B cell (primary cell): ENCODE measurements around the gene ARIH2. TPM values are rescaled to one million over a fixed set of nuclear protein-coding genes. Genes with fewer than 3 reads are reported as not detected.

ENCODE experiments used
- ATAC-seq: fragments of 200-7000 bp; cut with Tn5 transposase; one replicate; pipeline ENCODE4 v1.10.0; 2021; ENCODE audit warnings: low read depth, mild to moderate bottlenecking, moderate number of reproducible peaks, moderate library complexity
- CTCF ChIA-PET: fragments of 350-600 bp; sonication (Branson Sonifier 250); formaldehyde crosslinking; loops from one replicate; lab custom pipeline; 2021; ENCODE audit warnings: antibody characterized with exemption, inconsistent platforms; lab: Charles Lee
- POLR2A ChIA-PET: fragments of 350-600 bp; sonication (Branson Sonifier 250); formaldehyde crosslinking; loops from one replicate; lab custom pipeline; 2021; ENCODE audit warnings: antibody characterized with exemption; lab: Charles Lee
- DNase-seq: peaks from one replicate; pipeline ENCODE4 v3.0.0; 2013
- H2AFZ ChIP-seq: 2 replicates; pipeline ENCODE4 v1.6.1; 2012; ENCODE audit warnings: mild to moderate bottlenecking, low read depth, low read length; ENCODE audit not compliant: insufficient read depth, poor library complexity, severe bottlenecking
- H3K27ac ChIP-seq, 2 donors: 1 replicate in 1 of 2; 2 replicates in 1 of 2; pipeline ENCODE4 v1.5.1; 2012 to 2013; ENCODE audit warnings: low read length in 2 of 2, mild to moderate bottlenecking in 2 of 2, moderate library complexity in 1 of 2
- H3K27me3 ChIP-seq, 4 experiments: fragments of 200-600 bp in 1 of 4; sonication (generic) in 1 of 4; replicated peaks in 1 of 4; 1 replicate in 2 of 4; 2 replicates in 2 of 4; pipeline versions ENCODE4 v1.6.1 to v1.7.0; 2013 to 2016; ENCODE audit warnings: low read length in 3 of 4, mild to moderate bottlenecking in 2 of 4, mixed read lengths in 1 of 4, moderate library complexity in 1 of 4; ENCODE audit not compliant: insufficient read depth in 4 of 4, control insufficient read depth in 3 of 4; ENCODE audit errors: control extremely low read depth in 1 of 4
- H3K36me3 ChIP-seq, 2 experiments: replicated peaks in 1 of 2; 1 replicate in 1 of 2; 2 replicates in 1 of 2; pipeline versions ENCODE4 v1.6.1 to v1.7.1; 2013; ENCODE audit warnings: low read length in 1 of 2; ENCODE audit not compliant: insufficient read depth in 2 of 2, control insufficient read depth in 1 of 2; ENCODE audit errors: control extremely low read depth in 1 of 2, extremely low read depth in 1 of 2
- H3K4me1 ChIP-seq, 2 donors: fragments of 200-600 bp in 1 of 2; sonication (generic) in 1 of 2; 1 replicate in 1 of 2; 2 replicates in 1 of 2; pipeline versions ENCODE4 v1.5.1 to v1.6.1; 2013 to 2017; ENCODE audit warnings: low read length in 2 of 2; ENCODE audit not compliant: control insufficient read depth in 2 of 2, insufficient read depth in 2 of 2
- H3K4me2 ChIP-seq: replicated peaks from 2 replicates; pipeline ENCODE3; 2012; ENCODE audit warnings: mild to moderate bottlenecking, low read depth, low read length; ENCODE audit not compliant: poor library complexity, severe bottlenecking
- H3K4me3 ChIP-seq, 5 experiments: fragments of 200-600 bp in 1 of 5; sonication (generic) in 1 of 5; 1 replicate in 3 of 5; 2 replicates in 2 of 5; pipeline versions ENCODE4 v1.5.1 to v1.7.0; 2011 to 2016; ENCODE audit warnings: low read length in 4 of 5, mild to moderate bottlenecking in 4 of 5, low read depth in 2 of 5, control low read depth in 1 of 5, moderate library complexity in 1 of 5; ENCODE audit not compliant: insufficient read depth in 1 of 5; ENCODE audit errors: control extremely low read depth in 1 of 5, extremely low read depth in 1 of 5
- H3K79me2 ChIP-seq: fragments of 200-600 bp; sonication (generic); one replicate; pipeline ENCODE4 v1.6.0; 2016; ENCODE audit warnings: low read length; ENCODE audit not compliant: control insufficient read depth, insufficient read depth
- H3K9ac ChIP-seq: fragments of 200-600 bp; sonication (generic); 2 replicates; pipeline ENCODE4 v1.6.1; 2017; ENCODE audit warnings: mild to moderate bottlenecking, low read length, moderate library complexity
- H3K9me3 ChIP-seq, 3 donors: one replicate each; pipeline versions ENCODE4 v1.6.1 to v1.7.1; 2013; ENCODE audit warnings: low read length in 2 of 3; ENCODE audit not compliant: control insufficient read depth in 2 of 3, insufficient read depth in 1 of 3; ENCODE audit errors: control extremely low read depth in 1 of 3
- H4K20me1 ChIP-seq: 2 replicates; pipeline ENCODE4 v1.6.0; 2012; ENCODE audit warnings: mild to moderate bottlenecking, low read length; ENCODE audit not compliant: insufficient read depth, control insufficient read depth, poor library complexity, severe bottlenecking
- H3K27ac Mint-ChIP-seq: one replicate; pipeline ENCODE4 v1.8.0; 2021; ENCODE audit warnings: mixed read lengths
- H3K27me3 Mint-ChIP-seq: one replicate; pipeline ENCODE4 v1.8.0; 2021; ENCODE audit warnings: mixed read lengths
- H3K4me1 Mint-ChIP-seq: one replicate; pipeline ENCODE4 v1.8.0; 2021; ENCODE audit warnings: mixed read lengths
- H3K4me3 Mint-ChIP-seq: one replicate; pipeline ENCODE4 v1.8.0; 2021; ENCODE audit warnings: mixed read lengths
- H3K9me3 Mint-ChIP-seq: one replicate; pipeline ENCODE4 v1.8.0; 2022; ENCODE audit warnings: mixed read lengths; ENCODE audit not compliant: insufficient read depth
- CTCF ChIP-seq: fragments of 200-600 bp; IDR thresholded peaks from one replicate; pipeline ENCODE4 v1.8.0; 2022; ENCODE audit warnings: antibody characterized with exemption, mild to moderate bottlenecking
- EZH2 ChIP-seq: IDR thresholded peaks from 2 replicates; pipeline ENCODE4 v1.6.1; 2012; ENCODE audit warnings: borderline replicate concordance, low read depth, mild to moderate bottlenecking, moderate library complexity, low read length; ENCODE audit not compliant: insufficient read depth, poor library complexity, severe bottlenecking
- WGBS: methylation state at CpG from one replicate; pipeline ENCODE4 v1.1.5; 2013; ENCODE audit warnings: missing lambda C conversion rate; ENCODE audit not compliant: insufficient coverage; 5-methylcytosine and 5-hydroxymethylcytosine counted together
- intact Hi-C: fragments of 100-400 bp; cut with micrococcal nuclease; formaldehyde crosslinking; loops from one replicate; pipeline ENCODE4 v1.10.0; 2022
- polyA plus RNA-seq: library from polyadenylated mRNA; depleted of rRNA; stranded (reverse); fragments of >200 nt; gene quantifications from 2 replicates; pipeline ENCODE4 v1.2.3, GENCODE V29; 2012
- total RNA-seq, 2 donors: library from RNA; stranded (reverse); fragments of 120-200 nt in 1 of 2; gene quantifications; 1 replicate in 1 of 2; 2 replicates in 1 of 2; pipeline versions ENCODE4 v1.2.3 to v1.2.4, GENCODE V29; 2013 to 2022

Gene ARIH2
- total and polyA plus RNA-seq, 2 donors (not counting 1 experiment from before 2014, with no cell fraction given): 114 to 148 TPM

GRCh38 chr3:48957006-48957705 lies 38.5 kb downstream of the ARIH2 start:
- DNase-seq: no peak
- H3K27ac Mint-ChIP-seq: peak overlapping the region; percentile 34
- Histone ChIP-seq H3K4me1 (no peaks in the 10 kb centered on the region), H3K9ac (no peak overlapping the region), H4K20me1 (peaks cover 12% of the 10 kb centered on the region), H3K4me2 (no peak overlapping the region), H3K36me3 (peaks cover 5 to 31% of the 10 kb centered on the region in 2 experiments), H3K27ac (no peak overlapping the region), H3K79me2 (peaks cover 35% of the 10 kb centered on the region), H3K27me3 (no peaks in the 10 kb centered on the region), H2AFZ (no peak overlapping the region), H3K4me3 (no peak overlapping the region), H3K9me3 (no peaks in the 10 kb centered on the region)
- peaks cover 9% of the 10 kb centered on the region for H3K4me1 Mint-ChIP-seq
- H3K27me3 Mint-ChIP-seq: no peaks in the 10 kb centered on the region
- WGBS: 100% methylated on average over 1 of the region's 2 CpGs
- no peaks in the 10 kb centered on the region for H3K9me3 Mint-ChIP-seq
- ChIA-PET CTCF (no interaction called here), POLR2A (no interaction called here)
- ATAC-seq: no peak
- no peak for TF ChIP-seq EZH2
- TF ChIP-seq CTCF: no peak
- no peak overlapping the region for H3K4me3 Mint-ChIP-seq
- intact Hi-C loops: no loop called here

GRCh38 chr3:48960841-48961413 lies 42.3 kb downstream of the ARIH2 start:
- Histone ChIP-seq H3K4me3 (no peak overlapping the region), H4K20me1 (peaks cover 6% of the 10 kb centered on the region), H3K9ac (no peak overlapping the region), H3K79me2 (peaks cover 18% of the 10 kb centered on the region), H3K4me1 (no peaks in the 10 kb centered on the region), H3K27me3 (no peaks in the 10 kb centered on the region), H3K36me3 (peaks cover 13 to 25% of the 10 kb centered on the region in 2 experiments), H2AFZ (no peak overlapping the region), H3K27ac (peak overlapping the region in 1 of 2 donors; percentile 25), H3K9me3 (no peaks in the 10 kb centered on the region), H3K4me2 (no peak overlapping the region)
- CTCF ChIA-PET: interaction anchor here (0.7 to 1.2 kb wide), 4 partner anchors 9 to 31 kb away, joined by 3 to 4 read pairs (median 4); no protein-coding TSS in a partner anchor
- no peak for DNase-seq
- H3K27me3 Mint-ChIP-seq: no peaks in the 10 kb centered on the region
- TF ChIP-seq EZH2: no peak
- TF ChIP-seq CTCF: no peak
- 27% methylated on average over 2 of the region's 4 CpGs for WGBS
- H3K4me3 Mint-ChIP-seq: no peak overlapping the region
- intact Hi-C loops: no loop called here
- ATAC-seq: no peak
- POLR2A ChIA-PET: no interaction called here
- H3K27ac Mint-ChIP-seq: peak overlapping the region; percentile 61
- no peaks in the 10 kb centered on the region for H3K9me3 Mint-ChIP-seq
- peaks cover 4% of the 10 kb centered on the region for H3K4me1 Mint-ChIP-seq
